GM19025 (cell line): ENCODE measurements around the gene C9orf40.

Source experiments
- ATAC-seq: cut with Tn5 transposase; IDR thresholded peaks from one replicate; pipeline ENCODE4 v1.9.1; 2021; ENCODE audit warnings: mild to moderate bottlenecking, low read depth, moderate library complexity; ENCODE audit not compliant: unreplicated experiment

C9orf40 gene

GRCh38 chr9:74942801-74943200 is 9.9 kb downstream of the C9orf40 start:
- no peak for ATAC-seq

GRCh38 chr9:74940600-74940999 is 12.1 kb downstream of the C9orf40 start:
- no peak for ATAC-seq

- ATAC-seq: no peak
Observed at GRCh38 chr9:74935008-74935407, 17.7 kb downstream of the C9orf40 start.

- no peak for ATAC-seq
Observed at GRCh38 chr9:74921737-74922136, 31.0 kb downstream of the C9orf40 start.

- no peak for ATAC-seq
Observed at GRCh38 chr9:74920944-74921626, 31.6 kb downstream of the C9orf40 start.

GRCh38 chr9:74910036-74910435 is 42.7 kb downstream of the C9orf40 start:
- no peak for ATAC-seq

GRCh38 chr9:74908665-74909064 is 44.0 kb downstream of the C9orf40 start:
- ATAC-seq: no peak

GRCh38 chr9:74907085-74907484 is 45.6 kb downstream of the C9orf40 start:
- no peak for ATAC-seq

GRCh38 chr9:74901001-74901400 is 51.7 kb downstream of the C9orf40 start:
- ATAC-seq: no peak
